ENCODE measurements around the gene FURIN. TPM values are rescaled to one million over a fixed set of nuclear protein-coding genes. Genes with fewer than 3 reads are reported as not detected.
"Not testable (repeated sequence)": the region's sequence is repeated elsewhere in the genome, so short reads cannot be mapped to it uniquely, and the experiment has no call there.

The FURIN gene
- total RNA-seq, 4 donors from 2014 or later: 58.7 to 121 (median 92.3) TPM

GRCh38 chr15:90890839-90891238, 22.5 kb downstream of the FURIN start:
- no peak for TF ChIP-seq CTCF (IDR thresholded peaks at IDR 0.05)

GRCh38 chr15:90891346-90891949, 23.1 kb downstream of the FURIN start:
- DNase-seq (ENCODE audit: low spot score) (no peak), ATAC-seq (ENCODE audit: low FRiP score) (no peak)
- no peak for TF ChIP-seq CTCF (IDR thresholded peaks at IDR 0.05)

More at GRCh38 chr15:90890839-90891238, 22.5 kb downstream of the FURIN start:
- no peak for DNase-seq (ENCODE audit: low spot score)
- ATAC-seq (ENCODE audit: low FRiP score): no peak

- TF ChIP-seq CTCF (IDR thresholded peaks at IDR 0.05): no peak
- DNase-seq (ENCODE audit: low spot score) (no peak), ATAC-seq (ENCODE audit: low FRiP score) (no peak)
Measured at GRCh38 chr15:90892023-90892422, 23.6 kb downstream of the FURIN start.

GRCh38 chr15:90892498-90893174, 24.2 kb downstream of the FURIN start:
- DNase-seq (ENCODE audit: low spot score) (no peak), ATAC-seq (ENCODE audit: low FRiP score) (no peak)
- no peak for TF ChIP-seq CTCF (IDR thresholded peaks at IDR 0.05)

- ATAC-seq (ENCODE audit: low FRiP score) (no peak), DNase-seq (ENCODE audit: low spot score) (no peak)
- no peak for TF ChIP-seq CTCF (IDR thresholded peaks at IDR 0.05)
Measured at GRCh38 chr15:90893175-90894090, 25.0 kb downstream of the FURIN start.

GRCh38 chr15:90895571-90896117, 27.3 kb downstream of the FURIN start:
- DNase-seq (ENCODE audit: low spot score): no peak
- no peak for TF ChIP-seq CTCF (IDR thresholded peaks at IDR 0.05)
- no peak for ATAC-seq (ENCODE audit: low FRiP score)

- ATAC-seq (ENCODE audit: low FRiP score); DNase-seq (ENCODE audit: low spot score): not testable (repeated sequence)
Measured at GRCh38 chr15:90897131-90897655, 28.8 kb downstream of the FURIN start.
